ENCODE results near the gene FBXL13. TPM values are rescaled to one million over a fixed set of nuclear protein-coding genes. Genes with fewer than 3 reads are reported as not detected.

Gene FBXL13
- polyA plus RNA-seq, 1 of the 3 experiments (the other 2 are of a cell fraction): 1.1 TPM

DNA sequence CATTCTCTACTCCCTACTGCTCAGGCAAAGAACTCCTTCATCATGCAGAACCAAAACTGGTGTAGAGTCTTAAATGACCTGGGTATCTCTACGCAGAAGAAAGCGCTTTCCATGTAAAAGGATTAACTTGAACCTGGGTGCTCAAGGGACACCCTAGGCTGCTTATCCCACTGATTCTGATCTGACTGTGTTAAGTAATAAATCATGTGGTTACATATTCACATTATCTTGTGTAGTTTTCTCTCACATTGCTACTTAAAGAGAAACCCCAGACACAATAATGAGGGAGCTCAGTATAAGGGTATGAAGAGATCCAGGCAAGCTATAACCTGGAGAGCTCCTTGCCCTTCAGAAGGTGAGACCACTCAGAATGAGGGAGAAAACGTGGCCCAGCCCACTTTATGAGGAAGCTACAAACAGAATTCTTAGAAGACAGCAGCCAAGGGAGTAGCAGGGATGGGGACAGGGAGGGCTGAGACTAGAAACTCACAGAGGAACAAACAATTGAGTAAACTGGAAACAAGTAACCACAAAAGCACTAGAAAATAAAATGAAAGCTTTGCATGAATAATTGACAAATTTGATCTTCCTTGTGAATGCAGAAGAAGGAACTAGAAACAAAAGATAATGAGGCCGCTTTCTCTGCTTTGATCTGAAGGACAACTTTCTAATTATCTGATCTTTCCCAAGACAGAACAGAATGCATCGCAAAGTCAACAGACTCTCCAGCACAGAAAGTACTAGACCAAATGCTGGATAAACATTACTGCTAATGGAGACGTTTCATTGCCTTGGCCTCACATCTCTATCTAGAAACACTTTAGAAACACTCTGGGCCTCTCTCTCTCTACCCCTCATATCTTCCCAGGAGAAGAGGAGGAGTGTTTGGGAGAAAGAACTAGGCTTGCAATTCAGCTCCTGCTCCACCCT, 85.7 kb downstream of the FBXL13 start:
- H3K9me3 ChIP-seq: no peaks in the 10 kb centered on the region
- H2AFZ ChIP-seq (ENCODE audit: low read depth): no peak overlapping the region
- 89% methylated on average over 6 of the region's 6 CpGs for WGBS (ENCODE audit: low lambda C conversion rate)
- CTCF ChIA-PET: no interaction called here
- no peak overlapping the region for H3K4me2 ChIP-seq
- POLR2A ChIA-PET: no interaction called here
- H3F3A ChIP-seq (replicated peaks; ENCODE audit: insufficient read depth): peaks cover 39% of the 10 kb centered on the region
- TF ChIP-seq, protein P1, sequence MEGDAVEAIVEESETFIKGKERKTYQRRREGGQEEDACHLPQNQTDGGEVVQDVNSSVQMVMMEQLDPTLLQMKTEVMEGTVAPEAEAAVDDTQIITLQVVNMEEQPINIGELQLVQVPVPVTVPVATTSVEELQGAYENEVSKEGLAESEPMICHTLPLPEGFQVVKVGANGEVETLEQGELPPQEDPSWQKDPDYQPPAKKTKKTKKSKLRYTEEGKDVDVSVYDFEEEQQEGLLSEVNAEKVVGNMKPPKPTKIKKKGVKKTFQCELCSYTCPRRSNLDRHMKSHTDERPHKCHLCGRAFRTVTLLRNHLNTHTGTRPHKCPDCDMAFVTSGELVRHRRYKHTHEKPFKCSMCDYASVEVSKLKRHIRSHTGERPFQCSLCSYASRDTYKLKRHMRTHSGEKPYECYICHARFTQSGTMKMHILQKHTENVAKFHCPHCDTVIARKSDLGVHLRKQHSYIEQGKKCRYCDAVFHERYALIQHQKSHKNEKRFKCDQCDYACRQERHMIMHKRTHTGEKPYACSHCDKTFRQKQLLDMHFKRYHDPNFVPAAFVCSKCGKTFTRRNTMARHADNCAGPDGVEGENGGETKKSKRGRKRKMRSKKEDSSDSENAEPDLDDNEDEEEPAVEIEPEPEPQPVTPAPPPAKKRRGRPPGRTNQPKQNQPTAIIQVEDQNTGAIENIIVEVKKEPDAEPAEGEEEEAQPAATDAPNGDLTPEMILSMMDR (IDR thresholded peaks at IDR 0.05): no peak
- TF ChIP-seq NRF1 (IDR thresholded peaks at IDR 0.05; ENCODE audit: low read depth, low read length): no peak
- TF ChIP-seq MXI1 (IDR thresholded peaks at IDR 0.05; ENCODE audit: low read depth, low read length): no peak
- TF ChIP-seq SMC3 (IDR thresholded peaks at IDR 0.05; ENCODE audit: low read depth, low read length): no peak
- no peak for TF ChIP-seq ZBTB33 (IDR thresholded peaks at IDR 0.05; ENCODE audit: borderline replicate concordance, low read depth)
- no peak for TF ChIP-seq RAD21 (IDR thresholded peaks at IDR 0.05; ENCODE audit: low read length)
- TF ChIP-seq, protein P2, sequence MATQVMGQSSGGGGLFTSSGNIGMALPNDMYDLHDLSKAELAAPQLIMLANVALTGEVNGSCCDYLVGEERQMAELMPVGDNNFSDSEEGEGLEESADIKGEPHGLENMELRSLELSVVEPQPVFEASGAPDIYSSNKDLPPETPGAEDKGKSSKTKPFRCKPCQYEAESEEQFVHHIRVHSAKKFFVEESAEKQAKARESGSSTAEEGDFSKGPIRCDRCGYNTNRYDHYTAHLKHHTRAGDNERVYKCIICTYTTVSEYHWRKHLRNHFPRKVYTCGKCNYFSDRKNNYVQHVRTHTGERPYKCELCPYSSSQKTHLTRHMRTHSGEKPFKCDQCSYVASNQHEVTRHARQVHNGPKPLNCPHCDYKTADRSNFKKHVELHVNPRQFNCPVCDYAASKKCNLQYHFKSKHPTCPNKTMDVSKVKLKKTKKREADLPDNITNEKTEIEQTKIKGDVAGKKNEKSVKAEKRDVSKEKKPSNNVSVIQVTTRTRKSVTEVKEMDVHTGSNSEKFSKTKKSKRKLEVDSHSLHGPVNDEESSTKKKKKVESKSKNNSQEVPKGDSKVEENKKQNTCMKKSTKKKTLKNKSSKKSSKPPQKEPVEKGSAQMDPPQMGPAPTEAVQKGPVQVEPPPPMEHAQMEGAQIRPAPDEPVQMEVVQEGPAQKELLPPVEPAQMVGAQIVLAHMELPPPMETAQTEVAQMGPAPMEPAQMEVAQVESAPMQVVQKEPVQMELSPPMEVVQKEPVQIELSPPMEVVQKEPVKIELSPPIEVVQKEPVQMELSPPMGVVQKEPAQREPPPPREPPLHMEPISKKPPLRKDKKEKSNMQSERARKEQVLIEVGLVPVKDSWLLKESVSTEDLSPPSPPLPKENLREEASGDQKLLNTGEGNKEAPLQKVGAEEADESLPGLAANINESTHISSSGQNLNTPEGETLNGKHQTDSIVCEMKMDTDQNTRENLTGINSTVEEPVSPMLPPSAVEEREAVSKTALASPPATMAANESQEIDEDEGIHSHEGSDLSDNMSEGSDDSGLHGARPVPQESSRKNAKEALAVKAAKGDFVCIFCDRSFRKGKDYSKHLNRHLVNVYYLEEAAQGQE (IDR thresholded peaks at IDR 0.05; ENCODE audit: low read depth, low read length): no peak
- TF ChIP-seq JUND (IDR thresholded peaks at IDR 0.05): no peak
- no peak overlapping the region for H3K9ac ChIP-seq
- peak overlapping the region in 1 of 2 experiments; percentile 99; a peak in 1 of 4 replicates for H3K27ac ChIP-seq (ENCODE audit: low read depth in 2 of 2, low read length in 1 of 2)
- H4K20me1 ChIP-seq (ENCODE audit: insufficient read depth): no peaks in the 10 kb centered on the region
- H3K4me3 ChIP-seq (ENCODE audit: low read depth in 2 of 2, low read length in 1 of 2): no peak overlapping the region
- H3K36me3 ChIP-seq (replicated peaks in 1 of 2; ENCODE audit: control insufficient read depth in 1 of 2, insufficient read depth in 2 of 2, low read length in 1 of 2): no peaks in the 10 kb centered on the region
- no peaks in the 10 kb centered on the region for H3K9me2 ChIP-seq
- peaks cover 0 to 38% of the 10 kb centered on the region in 2 experiments for H3K4me1 ChIP-seq (ENCODE audit: control insufficient read depth in 1 of 2, insufficient read depth in 2 of 2, low read depth in 1 of 2, low read length in 1 of 2)
- H3K79me2 ChIP-seq (ENCODE audit: insufficient read depth): no peaks in the 10 kb centered on the region
- DNase-seq: no peak
- H3K27me3 ChIP-seq (ENCODE audit: insufficient read depth): no peaks in the 10 kb centered on the region
